ENCODE data around the gene PLXNA4. TPM values are rescaled to one million over a fixed set of nuclear protein-coding genes. Genes with fewer than 3 reads are reported as not detected.

Gene PLXNA4
- total and polyA plus RNA-seq, 7 experiments from 2014 or later, result 0.05 to 31.6 (median 1.1) TPM

DNA sequence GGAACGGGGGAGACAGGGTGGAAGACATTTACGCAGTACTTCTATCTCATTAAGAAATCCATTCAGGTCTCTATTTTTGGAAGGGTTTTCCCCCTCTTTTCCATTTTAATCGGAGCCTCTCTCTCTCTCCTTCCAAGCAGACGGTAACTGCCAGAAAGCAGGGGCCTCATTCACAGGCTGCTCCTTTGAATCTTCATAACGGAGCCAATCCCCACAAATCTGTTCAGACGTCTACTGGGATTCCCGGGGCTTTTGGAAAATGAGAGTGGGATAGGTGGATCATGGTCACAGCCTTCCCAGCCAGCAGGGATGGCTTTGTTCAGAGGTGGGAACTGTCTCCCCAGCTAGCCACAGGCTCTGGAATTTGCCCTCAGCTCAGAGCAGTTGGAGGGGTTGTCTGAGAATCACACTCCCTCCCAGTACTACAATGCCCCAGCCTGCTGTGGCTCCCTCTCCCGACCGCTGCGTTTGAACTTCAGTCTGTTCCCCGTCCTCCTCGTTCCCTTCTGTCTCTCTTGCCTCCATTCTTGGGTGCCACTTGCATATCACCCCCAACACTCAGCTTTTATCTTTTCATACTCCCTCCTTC lies 413.6 kb downstream of the PLXNA4 start:
- no peaks in the 10 kb centered on the region for H3K36me3 Mint-ChIP-seq
- peaks cover 0 to 3% (median 0%) of the 10 kb centered on the region in 11 donors for H3K9me3 Mint-ChIP-seq
- no peaks in the 10 kb centered on the region for H3K4me1 Mint-ChIP-seq
- DNase-seq (no peak), ATAC-seq (no peak)
- peaks cover 0 to 29% (median 0%) of the 10 kb centered on the region in 5 donors for H3K27me3 Mint-ChIP-seq
- Histone ChIP-seq H3K27ac (ENCODE audit: low read depth, low read length) (no peak overlapping the region), H3K27me3 (ENCODE audit: control insufficient read depth in 2 of 2, insufficient read depth in 2 of 2, low read length in 2 of 2) (no peaks in the 10 kb centered on the region), H3K9me3 (ENCODE audit: control insufficient read depth in 2 of 3, low read length in 3 of 3) (no peaks in the 10 kb centered on the region), H3K4me3 (ENCODE audit: low read length) (no peak overlapping the region), H3K4me1 (ENCODE audit: control insufficient read depth in 2 of 2, insufficient read depth in 2 of 2, low read length in 2 of 2) (no peaks in the 10 kb centered on the region), H3K36me3 (ENCODE audit: control insufficient read depth in 2 of 3, insufficient read depth in 3 of 3, low read length in 3 of 3) (no peaks in the 10 kb centered on the region)
- intact Hi-C loops (cut with micrococcal nuclease), result no loop called here
- H3K4me3 Mint-ChIP-seq, result no peak overlapping the region
- POLR2A ChIA-PET, result no interaction called here
- H3K27ac Mint-ChIP-seq, result no peak overlapping the region
- CTCF ChIA-PET, result no interaction called here

DNA sequence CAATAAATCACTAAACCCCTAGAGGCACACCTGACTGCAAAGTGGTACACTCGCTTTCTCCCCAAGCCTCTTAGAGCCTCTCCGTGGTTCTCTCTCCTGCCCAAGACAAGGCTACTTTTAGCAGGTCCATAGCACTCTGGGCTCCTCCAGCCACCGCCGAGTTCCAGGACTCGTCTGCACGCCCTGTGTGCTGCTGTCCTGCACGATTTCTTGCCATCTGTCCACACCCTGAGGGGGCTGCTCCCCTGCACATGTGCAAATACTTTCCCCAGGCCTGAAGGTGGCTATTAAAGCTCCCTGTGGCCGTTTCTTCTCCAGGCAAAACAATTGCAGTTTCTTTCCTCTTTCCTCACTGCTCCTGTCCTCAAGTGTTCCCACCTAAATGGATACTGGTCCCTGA lies 414.3 kb downstream of the PLXNA4 start:
- DNase-seq (no peak), ATAC-seq (no peak)
- ChIA-PET CTCF (no interaction called here), POLR2A (no interaction called here)
- Mint-ChIP-seq H3K4me1 (no peaks in the 10 kb centered on the region), H3K9me3 (peaks cover 0 to 3% (median 0%) of the 10 kb centered on the region in 11 donors), H3K27me3 (peaks cover 0 to 29% (median 0%) of the 10 kb centered on the region in 5 donors), H3K4me3 (no peak overlapping the region), H3K36me3 (no peaks in the 10 kb centered on the region), H3K27ac (peak overlapping the region in 1 of 9 donors; percentile 34)
- intact Hi-C loops (cut with micrococcal nuclease), result no loop called here
- H3K36me3 ChIP-seq (ENCODE audit: control insufficient read depth in 2 of 3, insufficient read depth in 3 of 3, low read length in 3 of 3), result no peaks in the 10 kb centered on the region
- H3K27ac ChIP-seq (ENCODE audit: low read depth, low read length), result no peak overlapping the region
- no peak overlapping the region for H3K4me3 ChIP-seq (ENCODE audit: low read length)
- H3K4me1 ChIP-seq (ENCODE audit: control insufficient read depth in 2 of 2, insufficient read depth in 2 of 2, low read length in 2 of 2), result no peaks in the 10 kb centered on the region
- H3K9me3 ChIP-seq (ENCODE audit: control insufficient read depth in 2 of 3, low read length in 3 of 3), result no peaks in the 10 kb centered on the region
- no peaks in the 10 kb centered on the region for H3K27me3 ChIP-seq (ENCODE audit: control insufficient read depth in 2 of 2, insufficient read depth in 2 of 2, low read length in 2 of 2)

DNA sequence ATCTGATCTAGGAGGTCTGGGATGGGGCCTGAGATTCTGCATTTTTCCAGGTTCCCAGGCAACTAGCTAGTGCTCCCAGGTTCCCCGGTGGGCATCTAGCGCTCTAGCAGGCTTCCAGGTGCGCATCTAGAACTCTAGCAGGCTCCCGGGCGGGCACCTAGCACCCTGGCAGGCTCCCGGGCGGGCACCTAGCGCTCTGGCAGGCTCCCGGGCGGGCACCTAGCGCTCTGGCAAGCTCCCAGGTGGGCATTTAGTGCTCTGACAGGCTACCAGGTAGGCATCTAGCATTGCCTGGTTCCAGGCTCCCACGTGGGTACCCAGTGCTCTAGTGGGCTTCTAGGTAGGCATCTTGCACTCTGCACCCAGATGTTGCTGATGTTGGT lies 414.7 kb downstream of the PLXNA4 start:
- Mint-ChIP-seq H3K4me1 (no peaks in the 10 kb centered on the region), H3K27ac (no peak overlapping the region), H3K36me3 (no peaks in the 10 kb centered on the region), H3K9me3 (peaks cover 0 to 3% (median 0%) of the 10 kb centered on the region in 11 donors), H3K27me3 (peaks cover 0 to 29% (median 0%) of the 10 kb centered on the region in 5 donors), H3K4me3 (no peak overlapping the region)
- ChIA-PET CTCF (no interaction called here), POLR2A (no interaction called here)
- no peak overlapping the region for H3K4me3 ChIP-seq (ENCODE audit: low read length)
- H3K36me3 ChIP-seq (ENCODE audit: control insufficient read depth in 2 of 3, insufficient read depth in 3 of 3, low read length in 3 of 3), result no peaks in the 10 kb centered on the region
- H3K4me1 ChIP-seq (ENCODE audit: control insufficient read depth in 2 of 2, insufficient read depth in 2 of 2, low read length in 2 of 2), result no peaks in the 10 kb centered on the region
- ATAC-seq (no peak), DNase-seq (no peak)
- no peaks in the 10 kb centered on the region for H3K9me3 ChIP-seq (ENCODE audit: control insufficient read depth in 2 of 3, low read length in 3 of 3)
- no peak overlapping the region for H3K27ac ChIP-seq (ENCODE audit: low read depth, low read length)
- intact Hi-C loops (cut with micrococcal nuclease), result no loop called here
- no peaks in the 10 kb centered on the region for H3K27me3 ChIP-seq (ENCODE audit: control insufficient read depth in 2 of 2, insufficient read depth in 2 of 2, low read length in 2 of 2)

DNA sequence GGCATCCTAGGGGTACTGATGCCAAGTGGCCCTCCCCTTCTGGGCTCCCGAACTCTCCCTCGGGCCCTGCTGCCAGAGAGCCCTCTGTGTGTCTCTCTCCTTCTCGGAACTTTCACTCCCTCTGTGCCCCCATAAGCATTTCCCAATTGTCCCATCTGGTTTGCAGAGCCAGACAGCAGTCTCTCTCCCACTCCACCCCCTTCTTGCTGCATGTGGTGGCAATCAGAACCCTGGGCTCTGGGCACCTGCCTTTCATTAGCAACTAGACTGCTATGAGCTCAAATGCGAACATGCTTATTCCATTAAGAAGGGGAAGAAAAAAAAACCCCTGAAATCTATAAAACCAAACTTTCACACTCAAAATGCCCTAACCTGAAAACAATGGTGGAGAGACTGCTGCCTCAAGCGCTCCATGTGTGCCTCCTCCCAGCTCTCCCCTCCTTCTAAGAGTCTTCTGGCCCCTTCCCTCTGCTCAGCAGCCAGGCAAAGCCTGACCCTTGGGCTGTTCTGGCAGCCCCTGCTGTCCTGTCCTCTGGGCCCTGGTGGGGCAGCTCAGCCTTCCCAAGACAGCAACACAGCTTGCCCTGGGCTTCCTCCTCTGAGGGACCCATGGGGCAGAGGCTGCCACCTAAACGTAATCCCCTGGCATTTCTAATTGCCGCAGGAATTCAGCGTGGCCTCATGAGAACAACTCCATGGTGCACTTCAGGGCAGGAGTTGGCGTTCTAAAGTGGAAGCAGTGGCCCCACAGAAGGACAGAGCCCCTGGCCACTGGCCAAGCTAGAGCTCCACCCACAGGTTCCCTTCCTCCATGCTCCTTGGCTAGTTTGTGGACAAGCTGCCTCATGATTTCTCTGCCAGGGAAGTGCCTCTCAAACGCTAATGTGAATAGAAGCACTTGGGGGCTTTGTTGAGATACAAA lies 415.4 kb downstream of the PLXNA4 start:
- POLR2A ChIA-PET, result no interaction called here
- H3K27me3 ChIP-seq (ENCODE audit: control insufficient read depth in 2 of 2, insufficient read depth in 2 of 2, low read length in 2 of 2), result no peaks in the 10 kb centered on the region
- DNase-seq (no peak), ATAC-seq (no peak)
- Mint-ChIP-seq H3K27ac (no peak overlapping the region), H3K4me1 (peaks cover 0 to 3% (median 0%) of the 10 kb centered on the region in 7 donors), H3K4me3 (no peak overlapping the region), H3K27me3 (peaks cover 0 to 29% (median 0%) of the 10 kb centered on the region in 5 donors), H3K9me3 (peaks cover 0 to 3% (median 0%) of the 10 kb centered on the region in 11 donors), H3K36me3 (no peaks in the 10 kb centered on the region)
- intact Hi-C loops (cut with micrococcal nuclease), result no loop called here
- CTCF ChIA-PET, result no interaction called here
- no peaks in the 10 kb centered on the region for H3K36me3 ChIP-seq (ENCODE audit: control insufficient read depth in 2 of 3, insufficient read depth in 3 of 3, low read length in 3 of 3)
- H3K4me1 ChIP-seq (ENCODE audit: control insufficient read depth in 2 of 2, insufficient read depth in 2 of 2, low read length in 2 of 2), result no peaks in the 10 kb centered on the region
- no peak overlapping the region for H3K4me3 ChIP-seq (ENCODE audit: low read length)
- no peak overlapping the region for H3K27ac ChIP-seq (ENCODE audit: low read depth, low read length)
- H3K9me3 ChIP-seq (ENCODE audit: control insufficient read depth in 2 of 3, low read length in 3 of 3), result no peaks in the 10 kb centered on the region

DNA sequence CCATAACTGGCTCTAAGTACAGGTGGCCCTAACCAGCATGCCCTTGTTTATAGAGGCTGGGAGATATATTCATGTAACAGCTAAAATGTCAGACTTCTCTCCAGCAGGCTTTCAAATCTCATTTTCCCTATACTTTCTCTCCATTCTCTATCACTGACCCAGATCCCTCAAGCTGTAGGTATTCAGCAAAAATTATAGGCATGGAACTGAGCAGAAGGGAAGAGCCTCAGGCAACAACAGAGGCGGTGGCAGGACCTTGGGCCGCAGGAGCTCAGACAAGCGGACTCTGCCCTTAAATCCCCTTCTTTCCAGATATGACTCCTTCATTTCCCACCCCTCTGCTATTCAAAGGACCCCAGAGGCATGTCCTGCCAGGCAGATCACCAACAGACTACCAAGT lies 417.4 kb downstream of the PLXNA4 start:
- peaks cover 0 to 1% (median 0%) of the 10 kb centered on the region in 11 donors for H3K9me3 Mint-ChIP-seq
- H3K4me1 ChIP-seq (ENCODE audit: control insufficient read depth in 2 of 2, insufficient read depth in 2 of 2, low read length in 2 of 2), result no peaks in the 10 kb centered on the region
- no peaks in the 10 kb centered on the region for H3K36me3 ChIP-seq (ENCODE audit: control insufficient read depth in 2 of 3, insufficient read depth in 3 of 3, low read length in 3 of 3)
- ChIA-PET CTCF (no interaction called here), POLR2A (no interaction called here)
- no peaks in the 10 kb centered on the region for H3K27me3 ChIP-seq (ENCODE audit: control insufficient read depth in 2 of 2, insufficient read depth in 2 of 2, low read length in 2 of 2)
- no peak overlapping the region for H3K4me3 Mint-ChIP-seq
- peaks cover 0 to 24% (median 0%) of the 10 kb centered on the region in 5 donors for H3K27me3 Mint-ChIP-seq
- intact Hi-C loops (cut with micrococcal nuclease), result no loop called here
- no peak overlapping the region for H3K27ac ChIP-seq (ENCODE audit: low read depth, low read length)
- H3K36me3 Mint-ChIP-seq, result no peaks in the 10 kb centered on the region
- no peak for DNase-seq
- H3K9me3 ChIP-seq (ENCODE audit: control insufficient read depth in 2 of 3, low read length in 3 of 3), result no peaks in the 10 kb centered on the region
- H3K4me3 ChIP-seq (ENCODE audit: low read length), result no peak overlapping the region
- ATAC-seq, result no peak
- H3K27ac Mint-ChIP-seq, result no peak overlapping the region
- peaks cover 0 to 3% (median 0%) of the 10 kb centered on the region in 7 donors for H3K4me1 Mint-ChIP-seq

DNA sequence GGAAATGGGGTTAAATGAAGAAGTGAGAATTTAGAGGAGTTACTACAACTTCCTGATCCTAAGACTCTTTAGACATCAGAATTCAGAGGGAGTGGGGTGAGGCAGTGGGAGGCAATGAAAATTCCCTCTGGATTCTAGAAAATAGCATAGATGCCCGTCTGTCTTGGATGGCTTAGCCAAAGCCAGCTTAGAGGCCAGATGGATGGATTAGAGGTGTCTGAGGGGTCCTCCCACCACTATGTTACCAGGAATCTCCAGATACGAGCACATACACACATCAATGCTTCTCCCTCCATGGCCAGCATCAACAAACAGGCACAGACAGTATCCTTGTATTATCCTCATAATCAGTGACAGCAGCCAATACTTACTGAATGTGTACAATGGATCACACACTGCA lies 418.1 kb downstream of the PLXNA4 start:
- ChIA-PET CTCF (no interaction called here), POLR2A (no interaction called here)
- peaks cover 0 to 1% (median 0%) of the 10 kb centered on the region in 11 donors for H3K9me3 Mint-ChIP-seq
- no peak overlapping the region for H3K4me3 Mint-ChIP-seq
- no peak overlapping the region for H3K27ac ChIP-seq (ENCODE audit: low read depth, low read length)
- intact Hi-C loops (cut with micrococcal nuclease), result no loop called here
- no peak overlapping the region for H3K4me3 ChIP-seq (ENCODE audit: low read length)
- no peaks in the 10 kb centered on the region for H3K9me3 ChIP-seq (ENCODE audit: control insufficient read depth in 2 of 3, low read length in 3 of 3)
- no peak for DNase-seq
- no peaks in the 10 kb centered on the region for H3K36me3 Mint-ChIP-seq
- no peaks in the 10 kb centered on the region for H3K27me3 ChIP-seq (ENCODE audit: control insufficient read depth in 2 of 2, insufficient read depth in 2 of 2, low read length in 2 of 2)
- no peak for ATAC-seq
- no peaks in the 10 kb centered on the region for H3K4me1 ChIP-seq (ENCODE audit: control insufficient read depth in 2 of 2, insufficient read depth in 2 of 2, low read length in 2 of 2)
- peaks cover 0 to 26% (median 0%) of the 10 kb centered on the region in 5 donors for H3K27me3 Mint-ChIP-seq
- peaks cover 0 to 3% (median 0%) of the 10 kb centered on the region in 7 donors for H3K4me1 Mint-ChIP-seq
- no peak overlapping the region for H3K27ac Mint-ChIP-seq
- no peaks in the 10 kb centered on the region for H3K36me3 ChIP-seq (ENCODE audit: control insufficient read depth in 2 of 3, insufficient read depth in 3 of 3, low read length in 3 of 3)

Measured in naive thymus-derived CD4-positive, alpha-beta T cell (primary cell).